ENCODE data around the gene CACNA1C. TPM values are rescaled to one million over a fixed set of nuclear protein-coding genes. Genes with fewer than 3 reads are reported as not detected.

The CACNA1C gene
- total RNA-seq, 4 donors from 2014 or later, result 9.7 to 42.1 (median 18.1) TPM

GRCh38 chr12:2615665-2616402 lies 563.0 kb downstream of the CACNA1C start:
- TF ChIP-seq CTCF (IDR thresholded peaks at IDR 0.05) (no peak), POLR2A (IDR thresholded peaks at IDR 0.05) (no peak)
- Histone ChIP-seq H3K4me3 (no peak overlapping the region), H3K27me3 (no peaks in the 10 kb centered on the region), H3K36me3 (no peaks in the 10 kb centered on the region), H3K9me3 (no peaks in the 10 kb centered on the region), H3K4me1 (no peaks in the 10 kb centered on the region), H3K27ac (no peak overlapping the region)
- no peak for DNase-seq

GRCh38 chr12:2616763-2617162 lies 564.0 kb downstream of the CACNA1C start:
- Histone ChIP-seq H3K9me3 (no peaks in the 10 kb centered on the region), H3K27ac (no peak overlapping the region), H3K36me3 (no peaks in the 10 kb centered on the region), H3K4me3 (no peak overlapping the region), H3K27me3 (no peaks in the 10 kb centered on the region), H3K4me1 (no peaks in the 10 kb centered on the region)
- DNase-seq, result no peak
- no peak for TF ChIP-seq POLR2A (IDR thresholded peaks at IDR 0.05)
- TF ChIP-seq CTCF (IDR thresholded peaks at IDR 0.05), result no peak

- no peaks in the 10 kb centered on the region for H3K27me3 ChIP-seq
- H3K4me3 ChIP-seq, result no peak overlapping the region
- H3K36me3 ChIP-seq, result no peaks in the 10 kb centered on the region
- H3K9me3 ChIP-seq, result no peaks in the 10 kb centered on the region
- H3K4me1 ChIP-seq, result no peaks in the 10 kb centered on the region
- no peak for DNase-seq
- H3K27ac ChIP-seq, result no peak overlapping the region
- TF ChIP-seq POLR2A (IDR thresholded peaks at IDR 0.05) (no peak), CTCF (IDR thresholded peaks at IDR 0.05) (no peak)
Observed at GRCh38 chr12:2617365-2617764, 564.6 kb downstream of the CACNA1C start.

GRCh38 chr12:2618291-2618995 lies 565.7 kb downstream of the CACNA1C start:
- Histone ChIP-seq H3K27me3 (no peaks in the 10 kb centered on the region), H3K36me3 (no peaks in the 10 kb centered on the region), H3K9me3 (no peaks in the 10 kb centered on the region), H3K4me3 (no peak overlapping the region), H3K27ac (no peak overlapping the region), H3K4me1 (no peaks in the 10 kb centered on the region)
- TF ChIP-seq POLR2A (IDR thresholded peaks at IDR 0.05), result no peak
- TF ChIP-seq CTCF (IDR thresholded peaks at IDR 0.05), result no peak
- no peak for DNase-seq

- Histone ChIP-seq H3K27ac (no peak overlapping the region), H3K4me3 (no peak overlapping the region), H3K36me3 (no peaks in the 10 kb centered on the region), H3K9me3 (no peaks in the 10 kb centered on the region), H3K27me3 (no peaks in the 10 kb centered on the region), H3K4me1 (no peaks in the 10 kb centered on the region)
- TF ChIP-seq CTCF (IDR thresholded peaks at IDR 0.05) (no peak), POLR2A (IDR thresholded peaks at IDR 0.05) (no peak)
- DNase-seq, result no peak
Observed at GRCh38 chr12:2619136-2619535, 566.3 kb downstream of the CACNA1C start.
